Right cardiac atrium (tissue), 5 donors: ENCODE results near the gene LDB3. TPM values are rescaled to one million over a fixed set of nuclear protein-coding genes. Genes with fewer than 3 reads are reported as not detected.

ENCODE experiments used
- ATAC-seq, 2 donors: fragments of 200-7000 bp; cut with Tn5 transposase; one replicate each; pipeline versions ENCODE4 v1.8.0 to v1.9.1; 2020; ENCODE audit warnings: moderate library complexity in 2 of 2, mild to moderate bottlenecking in 1 of 2
- DNase-seq, 3 donors: peaks; one replicate each; pipeline ENCODE4 v3.0.0-alpha.2; 2020
- H3K27ac ChIP-seq: one replicate; pipeline ENCODE4 v1.5.1; 2013; ENCODE audit warnings: mild to moderate bottlenecking, low read length, control low read depth, moderate library complexity
- H3K27me3 ChIP-seq: one replicate; pipeline ENCODE4 v1.6.1; 2013; ENCODE audit not compliant: control insufficient read depth, insufficient read depth
- H3K4me1 ChIP-seq: one replicate; pipeline ENCODE4 v1.6.1; 2013; ENCODE audit warnings: low read length; ENCODE audit not compliant: control insufficient read depth, insufficient read depth
- H3K4me3 ChIP-seq: one replicate; pipeline ENCODE4 v1.5.1; 2013; ENCODE audit warnings: low read length, control low read depth
- H3K9me3 ChIP-seq: one replicate; pipeline ENCODE4 v1.6.1; 2013; ENCODE audit warnings: low read length; ENCODE audit not compliant: control insufficient read depth
- WGBS: extraction: QIAGEN DNeasy Blood & Tissue Kit; methylation state at CpG from one replicate; pipeline ENCODE4 v1.1.7; 2013; 5-methylcytosine and 5-hydroxymethylcytosine counted together
- intact Hi-C, 4 donors: fragments of 100-400 bp; cut with DNase I; formaldehyde crosslinking; loops; one replicate each; pipeline versions ENCODE4 v1.11.0 to v1.14.0; 2022 to 2023
- polyA plus RNA-seq: library from polyadenylated mRNA; stranded (reverse); fragments of 200-250 nt; gene quantifications from one replicate; pipeline ENCODE4 v1.2.3, GENCODE V29; 2013
- total RNA-seq, 4 donors: library from RNA; stranded (reverse); fragmentation: NEBNext Ultra II Directional; extraction: Animal tissue kit (Norgen Biotek cat#: 25700); gene quantifications; one replicate each; pipeline ENCODE4 v1.2.1, GENCODE V29; 2021
- donor health status: healthy with polysubstance abuse.
- donor health status: DM: no; HTN: yes; CAD: no.
- donor health status: DM: no; HTN: no; CAD: no.
- donor health status: DM: no; HTN: yes; CAD: no; lungs with severe emphysema.
- donor health status: DM: yes; HTN: yes; CAD: no.

LDB3 gene
- total and polyA plus RNA-seq, 5 donors: 738 to 1,223 (median 953) TPM

DNA sequence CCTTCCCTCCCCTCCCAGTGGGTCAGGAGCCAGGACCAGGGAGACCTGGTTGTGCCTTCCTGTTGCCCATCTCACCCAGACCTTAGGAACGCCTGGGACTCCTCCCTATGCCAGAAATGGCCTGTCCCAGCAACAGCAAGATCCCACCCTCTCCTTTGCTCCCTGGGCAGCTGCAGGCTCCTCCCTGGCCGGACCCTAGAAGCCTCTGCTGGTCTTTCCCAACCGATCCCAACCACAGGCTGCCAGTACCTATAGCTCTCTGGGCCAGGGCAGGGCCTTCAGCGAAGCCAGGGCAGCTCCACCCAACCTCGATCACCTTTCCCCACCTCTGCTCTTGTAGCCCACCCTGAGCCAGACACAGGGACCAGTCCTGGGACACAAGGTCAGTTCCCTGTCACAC, 21.9 kb downstream of the LDB3 start:
- DNase-seq (peak in 2 of 3 donors; percentile 57 to 74), ATAC-seq (peak; percentile 5 to 13)
- intact Hi-C loops: loop anchor here in 3 of 4 donors (5.0 to 10.0 kb wide), 2 partner anchors 205 to 207 kb away; no protein-coding TSS in a partner anchor
- H3K9me3 ChIP-seq: no peaks in the 10 kb centered on the region
- peak overlapping the region; percentile 19 for H3K27ac ChIP-seq
- H3K4me3 ChIP-seq: no peak overlapping the region
- no peaks in the 10 kb centered on the region for H3K4me1 ChIP-seq
- H3K27me3 ChIP-seq: no peaks in the 10 kb centered on the region
- WGBS: 73% methylated on average over 5 of the region's 5 CpGs

DNA sequence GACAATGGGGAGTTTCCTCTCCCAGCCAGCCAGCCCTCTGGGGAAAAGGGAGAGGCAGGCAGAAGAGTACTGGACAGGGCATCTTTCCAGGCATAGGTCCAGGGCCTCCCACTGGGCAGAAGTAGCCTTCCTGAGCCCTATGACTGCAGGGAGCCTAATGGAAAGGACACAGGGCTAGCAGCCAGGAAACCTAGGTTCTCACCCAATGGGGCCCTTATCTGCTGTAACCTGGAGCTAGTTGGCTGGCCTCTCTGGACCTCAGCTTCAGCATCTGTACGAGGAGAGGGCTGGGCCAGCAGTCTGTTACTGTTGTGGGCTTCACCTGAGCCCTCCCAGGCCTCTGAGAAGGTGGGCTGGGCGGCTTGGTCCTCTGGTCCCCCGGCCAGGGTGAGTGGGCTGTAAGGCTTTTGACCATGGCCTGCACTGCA, 22.4 kb downstream of the LDB3 start:
- DNase-seq: peak in 1 of 3 donors; percentile 75
- Histone ChIP-seq H3K9me3 (no peaks in the 10 kb centered on the region), H3K27me3 (no peaks in the 10 kb centered on the region), H3K4me1 (no peaks in the 10 kb centered on the region), H3K4me3 (no peak overlapping the region), H3K27ac (peak overlapping the region; percentile 71)
- intact Hi-C loops: loop anchor here in 3 of 4 donors (5.0 to 10.0 kb wide), 2 partner anchors 204 to 207 kb away; no protein-coding TSS in a partner anchor
- peak; percentile 19 to 20 for ATAC-seq
- 67% methylated on average over 3 of the region's 3 CpGs for WGBS

DNA sequence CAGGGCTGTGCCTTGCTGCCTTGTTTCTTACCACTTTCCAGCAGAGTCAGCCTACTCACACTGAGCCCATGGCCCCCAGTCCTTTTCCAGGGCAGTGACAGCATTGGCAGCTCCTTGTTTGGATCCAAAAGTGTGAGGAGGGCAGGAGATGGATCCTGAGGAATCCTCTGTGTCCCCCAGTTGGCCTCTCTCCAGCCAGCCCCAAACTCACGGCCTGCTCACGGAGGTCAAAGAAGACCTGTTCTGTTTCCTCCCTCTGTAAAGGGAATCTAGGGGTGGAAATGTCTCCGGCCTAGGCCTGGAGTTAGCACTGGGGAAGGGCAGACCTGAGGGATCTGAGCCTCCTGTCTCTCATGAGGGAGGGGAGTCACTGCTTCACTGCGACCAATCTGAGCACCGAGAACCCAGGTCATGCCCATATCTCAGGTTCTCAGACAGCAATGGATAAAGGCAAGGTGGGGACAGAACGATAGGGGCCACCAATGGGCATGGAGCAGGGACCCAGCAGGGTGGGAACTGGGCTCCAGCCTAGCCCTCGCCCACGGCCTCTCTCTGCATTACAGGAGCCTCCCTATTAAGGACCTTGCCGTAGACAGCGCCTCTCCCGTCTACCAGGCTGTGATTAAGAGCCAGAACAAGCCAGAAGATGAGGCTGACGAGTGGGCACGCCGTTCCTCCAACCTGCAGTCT, 23.2 kb downstream of the LDB3 start:
- DNase-seq (peak in 1 of 3 donors; percentile 70), ATAC-seq (peak; percentile 7 to 9)
- no peaks in the 10 kb centered on the region for H3K9me3 ChIP-seq
- intact Hi-C loops: loop anchor here in 3 of 4 donors (5.0 to 10.0 kb wide), 2 partner anchors 203 to 206 kb away; no protein-coding TSS in a partner anchor
- no peaks in the 10 kb centered on the region for H3K4me1 ChIP-seq
- H3K27ac ChIP-seq: peak overlapping the region; percentile 71
- H3K27me3 ChIP-seq: no peaks in the 10 kb centered on the region
- WGBS: 77% methylated on average over 14 of the region's 14 CpGs
- no peak overlapping the region for H3K4me3 ChIP-seq

DNA sequence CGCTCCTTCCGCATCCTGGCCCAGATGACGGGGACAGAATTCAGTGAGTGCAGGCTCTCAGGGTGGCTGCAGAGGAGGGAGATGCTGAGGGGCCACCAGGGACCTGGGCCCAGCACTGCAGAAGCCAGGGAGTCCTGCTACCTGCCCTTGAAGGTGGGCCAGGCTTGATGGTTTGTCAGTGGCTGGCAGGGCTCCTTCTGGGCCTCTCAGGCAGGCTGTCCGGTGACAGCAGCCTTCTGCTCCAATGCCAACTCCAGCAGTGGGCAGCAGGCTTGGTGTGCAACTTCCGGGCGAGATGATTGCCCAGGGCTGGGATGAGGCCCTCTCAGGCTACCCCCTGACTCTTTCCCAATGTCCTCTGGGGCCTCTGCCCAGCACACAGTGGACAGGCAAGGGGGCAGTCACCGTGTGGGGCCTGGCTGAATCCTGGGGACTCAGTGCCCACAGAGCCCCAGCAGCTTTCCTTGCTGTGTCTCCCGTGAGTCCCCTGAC, 23.8 kb downstream of the LDB3 start:
- WGBS: 73% methylated on average over 8 of the region's 8 CpGs
- intact Hi-C loops: loop anchor here in 3 of 4 donors (5.0 to 10.0 kb wide), 2 partner anchors 203 to 205 kb away; no protein-coding TSS in a partner anchor
- Histone ChIP-seq H3K4me3 (no peak overlapping the region), H3K9me3 (no peaks in the 10 kb centered on the region), H3K27ac (peak overlapping the region; percentile 37), H3K4me1 (no peaks in the 10 kb centered on the region), H3K27me3 (no peaks in the 10 kb centered on the region)
- DNase-seq (peak in 1 of 3 donors; percentile 54), ATAC-seq (peak; percentile 1 to 2)

DNA sequence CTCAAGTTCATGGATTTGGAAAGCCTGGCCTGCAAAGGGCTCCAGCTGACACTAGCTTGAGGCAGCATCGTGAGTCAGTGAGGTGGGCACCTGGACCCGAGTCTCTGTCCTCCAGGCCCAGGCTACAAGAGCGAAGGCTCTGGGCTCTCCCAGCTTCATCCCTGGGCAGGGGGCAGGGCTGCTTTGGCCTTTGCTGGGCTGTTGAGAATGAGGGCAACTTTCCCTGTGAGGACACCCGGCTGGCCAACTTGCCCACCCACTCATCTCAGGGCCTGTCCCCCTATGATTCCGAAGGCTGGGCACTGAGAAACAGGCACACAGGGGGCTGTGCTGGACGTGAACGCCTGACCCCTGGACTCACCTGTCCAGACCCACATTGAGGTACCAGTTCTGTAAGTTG, 24.4 kb downstream of the LDB3 start:
- no peak for ATAC-seq
- H3K27ac ChIP-seq: peak overlapping the region; percentile 11
- H3K9me3 ChIP-seq: no peaks in the 10 kb centered on the region
- peak in 2 of 3 donors; percentile 53 for DNase-seq
- no peaks in the 10 kb centered on the region for H3K4me1 ChIP-seq
- WGBS: 90% methylated on average over 7 of the region's 7 CpGs
- intact Hi-C loops: loop anchor here in 3 of 4 donors (5.0 to 10.0 kb wide), 2 partner anchors 202 to 205 kb away; no protein-coding TSS in a partner anchor
- H3K27me3 ChIP-seq: no peaks in the 10 kb centered on the region
- H3K4me3 ChIP-seq: no peak overlapping the region

DNA sequence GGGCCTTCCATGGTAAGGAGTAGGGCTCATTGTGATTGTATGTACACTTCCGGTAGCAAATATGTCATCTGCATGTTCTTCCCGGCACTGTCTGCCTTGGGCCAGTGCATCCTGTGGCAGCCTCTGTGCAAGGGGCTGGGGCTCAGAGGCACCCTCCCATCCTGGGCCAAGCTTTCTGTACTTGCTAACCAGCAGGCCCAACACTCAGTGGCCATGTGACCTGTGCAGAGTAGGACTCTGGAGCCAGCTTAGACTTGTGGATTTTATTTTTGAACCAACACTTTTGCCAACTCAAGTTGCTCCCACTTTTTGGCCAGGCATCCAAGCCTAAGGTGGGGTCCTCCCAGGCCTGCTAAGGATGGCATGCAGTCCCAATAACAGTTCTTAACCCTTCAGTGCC, 25.0 kb downstream of the LDB3 start:
- Histone ChIP-seq H3K4me3 (no peak overlapping the region), H3K9me3 (no peaks in the 10 kb centered on the region), H3K27ac (peak overlapping the region; percentile 25), H3K27me3 (no peaks in the 10 kb centered on the region), H3K4me1 (no peaks in the 10 kb centered on the region)
- DNase-seq (peak in 2 of 3 donors; percentile 44 to 53), ATAC-seq (no peak)
- 65% methylated on average over 2 of the region's 2 CpGs for WGBS
- intact Hi-C loops: loop anchor here in 3 of 4 donors (5.0 to 10.0 kb wide), 2 partner anchors 202 to 204 kb away; no protein-coding TSS in a partner anchor

DNA sequence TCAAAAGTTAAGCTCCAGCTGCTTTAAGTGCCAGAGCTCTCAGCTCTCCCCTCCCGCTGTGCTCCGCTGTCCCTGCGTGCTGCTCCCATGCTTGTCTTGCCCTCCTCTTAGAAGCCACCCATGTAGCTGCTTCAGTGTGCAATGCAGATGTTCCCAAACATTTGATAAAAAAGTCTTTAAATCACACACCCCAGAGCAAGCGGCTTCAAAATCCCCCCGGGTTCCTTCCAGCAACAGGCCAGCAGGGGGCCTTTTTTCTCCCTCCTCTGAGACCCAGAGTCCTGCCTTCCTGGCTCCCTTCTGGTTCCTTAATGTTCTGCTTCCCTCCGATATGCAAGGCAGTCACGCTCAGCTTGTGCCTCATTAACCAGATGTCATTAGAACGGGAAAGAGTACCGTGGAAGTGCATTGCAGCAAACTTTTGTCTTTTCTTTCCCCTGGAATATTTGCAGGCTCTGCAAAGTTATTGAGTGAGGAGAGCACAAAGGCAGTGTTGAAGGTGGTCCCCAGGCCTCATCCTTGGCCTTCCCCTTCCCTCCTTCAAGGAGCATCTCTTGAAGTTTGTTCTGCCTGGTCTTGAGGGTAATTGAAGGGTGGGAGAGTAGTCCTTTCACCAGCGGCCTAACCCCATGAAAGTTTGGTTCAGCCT, 25.5 kb downstream of the LDB3 start:
- DNase-seq (peak; percentile 54 to 83 (median 75)), ATAC-seq (no peak)
- Histone ChIP-seq H3K4me1 (no peaks in the 10 kb centered on the region), H3K27me3 (no peaks in the 10 kb centered on the region), H3K4me3 (no peak overlapping the region), H3K9me3 (no peaks in the 10 kb centered on the region), H3K27ac (peak overlapping the region; percentile 23)
- 17% methylated on average over 10 of the region's 10 CpGs for WGBS
- intact Hi-C loops: loop anchor here in 3 of 4 donors (5.0 to 10.0 kb wide), 2 partner anchors 201 to 203 kb away; no protein-coding TSS in a partner anchor

DNA sequence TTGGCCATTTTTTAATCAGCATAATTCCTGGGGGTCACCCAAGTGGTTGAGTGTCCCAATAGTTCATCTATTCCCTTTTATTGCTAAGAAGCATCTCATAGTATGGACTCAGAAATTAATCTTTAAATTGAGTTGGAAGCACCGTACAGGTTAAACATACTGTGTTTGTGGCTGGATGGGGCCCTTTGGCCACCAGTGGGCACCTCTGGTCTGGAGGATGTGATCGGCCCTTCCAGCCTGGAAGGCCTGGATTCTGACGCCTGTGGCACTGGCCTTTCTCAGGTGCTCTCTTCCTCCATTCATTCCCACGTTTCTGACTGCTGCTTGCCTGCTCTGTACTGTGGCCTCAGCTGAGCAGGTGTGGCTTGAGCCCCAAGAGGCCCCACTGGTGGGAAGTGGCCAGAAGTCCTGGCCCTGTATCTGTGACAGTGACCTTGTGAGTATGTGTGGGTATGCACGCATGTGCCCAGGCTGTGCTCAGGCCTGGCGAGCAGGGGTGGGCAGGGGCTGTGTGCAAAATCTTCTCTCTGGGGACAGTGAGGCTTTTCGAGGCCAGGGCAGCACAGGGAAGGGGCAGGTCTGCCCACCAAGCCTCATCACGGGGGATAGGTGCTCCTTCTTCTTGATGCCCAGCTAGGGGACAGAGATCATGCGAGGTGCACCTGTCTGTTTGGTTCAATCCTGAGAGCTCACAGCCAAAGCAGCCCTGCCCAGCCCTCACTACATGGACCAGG, 30.1 kb downstream of the LDB3 start:
- Histone ChIP-seq H3K4me1 (no peaks in the 10 kb centered on the region), H3K27me3 (no peaks in the 10 kb centered on the region), H3K4me3 (no peak overlapping the region), H3K9me3 (no peaks in the 10 kb centered on the region), H3K27ac (peak overlapping the region; percentile 14)
- 70% methylated on average over 9 of the region's 9 CpGs for WGBS
- ATAC-seq (no peak), DNase-seq (peak in 2 of 3 donors; percentile 30 to 46)
- intact Hi-C loops: loop anchor here in 1 of 4 donors (10.0 kb wide), 1 partner anchor 196 kb away; no protein-coding TSS in a partner anchor

DNA sequence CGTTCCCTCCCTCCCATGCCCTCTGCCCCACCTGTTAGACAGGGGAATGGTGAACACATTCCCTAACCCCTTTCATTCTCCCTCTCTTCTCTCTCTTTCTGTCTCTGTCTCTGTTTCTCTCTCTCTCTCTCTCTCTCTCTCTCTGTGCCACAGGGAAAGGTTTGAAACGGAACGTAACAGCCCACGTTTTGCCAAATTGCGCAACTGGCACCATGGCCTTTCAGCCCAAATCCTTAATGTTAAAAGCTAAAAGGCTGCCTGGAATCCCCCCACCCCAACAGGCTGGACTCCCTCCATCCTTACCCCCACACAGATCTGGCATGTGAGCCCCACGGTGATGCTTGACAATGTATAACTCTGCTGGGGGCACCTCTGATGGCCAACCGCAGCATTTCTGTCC, 30.8 kb downstream of the LDB3 start:
- intact Hi-C loops: loop anchor here in 1 of 4 donors (10.0 kb wide), 1 partner anchor 196 kb away; no protein-coding TSS in a partner anchor
- H3K4me1 ChIP-seq: no peaks in the 10 kb centered on the region
- WGBS: 75% methylated on average over 7 of the region's 7 CpGs
- DNase-seq: peak in 1 of 3 donors; percentile 27
- no peak overlapping the region for H3K4me3 ChIP-seq
- H3K27ac ChIP-seq: peak overlapping the region; percentile 6
- ATAC-seq: no peak
- no peaks in the 10 kb centered on the region for H3K27me3 ChIP-seq
- no peaks in the 10 kb centered on the region for H3K9me3 ChIP-seq

DNA sequence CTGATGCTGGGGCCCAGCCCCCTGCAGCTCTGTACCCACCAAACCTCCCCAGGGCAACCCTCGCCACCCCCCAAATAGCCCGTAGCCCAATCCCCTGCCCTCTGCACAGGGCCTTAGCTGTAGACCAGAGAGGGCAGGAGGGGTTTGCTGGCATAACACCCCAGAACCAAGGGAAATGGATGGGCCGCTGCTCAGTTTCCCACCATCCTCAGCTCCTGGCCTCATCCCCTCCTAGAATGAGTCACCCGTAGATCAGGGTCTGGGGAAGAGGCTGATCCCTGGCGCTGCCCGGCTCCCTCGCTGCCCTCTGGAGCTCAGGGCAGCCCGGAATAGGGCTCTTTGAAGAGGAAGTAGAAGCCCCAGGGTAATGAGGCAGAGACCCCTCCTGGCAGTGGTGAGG, 31.2 kb downstream of the LDB3 start:
- H3K9me3 ChIP-seq: no peaks in the 10 kb centered on the region
- no peak overlapping the region for H3K27ac ChIP-seq
- no peaks in the 10 kb centered on the region for H3K4me1 ChIP-seq
- no peak overlapping the region for H3K4me3 ChIP-seq
- no peaks in the 10 kb centered on the region for H3K27me3 ChIP-seq
- intact Hi-C loops: loop anchor here in 1 of 4 donors (10.0 kb wide), 1 partner anchor 195 kb away; no protein-coding TSS in a partner anchor
- ATAC-seq (peak in 1 of 2 donors; percentile 1), DNase-seq (peak in 2 of 3 donors; percentile 6 to 44)
- 84% methylated on average over 8 of the region's 8 CpGs for WGBS
